HG03565 (cell line): Measurements from ENCODE around the gene MAX.
"Not testable (repeated sequence)": the region's sequence is repeated elsewhere in the genome, so short reads cannot be mapped to it uniquely, and the experiment has no call there.

Experiments used
- ATAC-seq: cut with Tn5 transposase; IDR thresholded peaks from one replicate; pipeline ENCODE4 v1.9.1; 2021; ENCODE audit warnings: mild to moderate bottlenecking, moderate library complexity; ENCODE audit not compliant: unreplicated experiment

MAX gene

DNA sequence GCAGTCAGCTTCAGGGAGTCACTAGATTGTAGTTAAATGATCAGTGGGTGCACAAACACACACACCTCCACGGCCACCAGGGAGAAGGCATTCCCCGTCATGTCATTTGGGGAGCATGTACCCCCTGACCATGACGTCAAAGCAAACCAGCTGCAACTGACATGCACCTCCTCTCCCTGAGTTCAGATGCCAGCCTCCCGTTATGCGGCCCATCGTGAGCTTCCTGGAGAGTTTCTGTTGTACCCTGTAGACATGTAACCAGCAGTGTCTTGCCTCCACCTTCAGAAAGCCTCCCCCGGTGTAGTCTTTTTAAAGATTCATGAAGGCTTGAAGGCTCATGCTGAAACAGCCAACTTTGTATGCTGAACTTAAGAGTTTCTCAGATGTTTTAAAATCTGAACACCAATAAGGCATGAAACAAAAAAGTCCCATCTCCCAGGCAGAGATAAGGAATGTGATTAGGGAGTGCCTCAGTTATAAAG lies 60.8 kb downstream of the MAX start:
- ATAC-seq, result no peak

DNA sequence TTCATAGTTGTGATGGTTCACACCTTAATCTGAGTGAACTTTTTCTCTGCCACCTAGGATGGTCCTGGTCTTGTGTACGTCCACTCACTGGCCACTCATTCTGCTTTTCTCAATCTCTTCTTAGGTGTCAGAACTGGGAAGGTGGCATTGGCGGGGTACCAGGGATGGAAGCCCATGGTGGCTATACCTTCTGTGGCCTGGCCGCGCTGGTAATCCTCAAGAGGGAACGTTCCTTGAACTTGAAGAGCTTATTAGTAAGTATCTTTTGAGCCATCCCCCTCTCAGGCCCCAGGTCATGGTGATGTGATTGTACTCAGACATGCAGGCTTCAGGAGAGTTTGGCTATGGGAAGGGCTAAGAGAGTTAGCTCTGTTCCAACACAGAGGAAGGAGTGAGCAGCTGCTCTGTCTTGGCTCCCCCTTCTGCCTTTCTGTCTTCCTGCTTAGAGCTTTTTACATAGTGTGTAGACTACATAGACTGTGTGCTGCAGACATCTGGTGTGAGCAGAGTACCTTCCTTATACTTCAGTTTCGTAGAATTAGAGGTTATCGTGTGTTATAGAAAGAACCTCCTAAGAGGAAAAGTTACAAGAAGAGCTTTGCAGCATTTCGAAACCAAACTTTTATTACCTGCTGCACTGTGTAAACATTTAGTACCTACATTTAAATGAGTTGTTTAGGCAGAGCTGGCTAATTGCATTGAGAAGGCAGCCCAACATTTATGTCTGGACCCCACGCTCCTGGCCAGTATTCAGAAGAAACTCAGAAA lies 61.5 kb downstream of the MAX start:
- ATAC-seq, result no peak

DNA sequence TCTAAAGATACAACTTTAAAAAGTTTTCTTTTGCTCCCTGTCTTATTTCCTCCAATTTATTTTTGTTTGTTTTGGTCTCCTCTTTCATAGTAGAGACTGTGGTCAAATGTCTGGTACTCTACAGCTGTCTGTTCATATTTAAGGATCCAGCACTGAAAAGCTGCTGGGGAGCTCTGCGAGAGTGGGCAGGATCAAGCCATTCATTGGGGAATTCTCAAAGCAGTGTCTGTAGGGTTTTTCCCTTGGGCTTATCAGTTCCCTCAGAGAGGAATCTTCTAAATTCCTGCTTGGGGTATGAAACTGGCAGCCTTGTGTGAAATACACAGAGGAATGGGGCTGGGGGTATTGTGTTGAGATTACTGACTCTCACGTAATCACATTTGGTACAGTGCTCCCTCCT lies 63.4 kb downstream of the MAX start:
- ATAC-seq, result no peak

DNA sequence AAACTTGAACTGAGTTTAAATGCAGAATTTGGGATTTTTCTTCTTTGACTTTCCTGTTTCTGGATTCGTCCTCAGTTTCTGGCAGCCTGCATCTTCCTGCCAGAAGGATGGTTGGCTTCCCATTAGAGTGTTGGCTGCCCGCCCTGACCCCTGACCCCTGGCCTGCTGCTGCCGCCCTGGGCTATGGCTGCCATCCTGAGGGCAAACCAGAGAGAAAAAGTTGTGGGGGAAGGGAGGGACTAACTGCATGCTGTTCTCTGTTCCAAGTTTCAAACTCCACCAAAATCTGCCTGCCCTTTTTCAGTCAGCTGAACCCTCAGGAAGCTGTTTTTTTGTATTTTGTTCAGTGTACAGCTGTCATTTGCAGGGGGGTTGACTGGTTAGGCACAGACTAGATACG lies 67.3 kb downstream of the MAX start:
- ATAC-seq, result no peak

DNA sequence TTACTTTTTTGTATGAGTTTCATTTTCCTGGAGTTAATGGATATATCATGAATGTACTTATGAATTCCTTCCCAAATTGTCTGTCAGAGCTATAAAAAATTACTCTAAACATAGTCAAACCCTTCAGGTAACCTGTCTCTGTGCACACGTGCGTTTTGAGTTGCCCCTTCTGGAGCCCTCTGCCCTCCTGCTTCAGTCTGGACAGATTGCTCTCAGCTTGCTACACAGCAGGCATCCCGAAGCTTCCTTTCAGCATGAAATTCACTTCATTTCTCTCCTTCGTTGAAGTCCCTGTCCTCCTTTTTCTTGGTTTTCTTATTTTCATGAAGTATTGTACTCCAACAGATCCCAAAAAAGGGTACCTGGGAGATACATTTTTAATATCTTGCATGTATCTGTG lies 68.3 kb downstream of the MAX start:
- no peak for ATAC-seq

DNA sequence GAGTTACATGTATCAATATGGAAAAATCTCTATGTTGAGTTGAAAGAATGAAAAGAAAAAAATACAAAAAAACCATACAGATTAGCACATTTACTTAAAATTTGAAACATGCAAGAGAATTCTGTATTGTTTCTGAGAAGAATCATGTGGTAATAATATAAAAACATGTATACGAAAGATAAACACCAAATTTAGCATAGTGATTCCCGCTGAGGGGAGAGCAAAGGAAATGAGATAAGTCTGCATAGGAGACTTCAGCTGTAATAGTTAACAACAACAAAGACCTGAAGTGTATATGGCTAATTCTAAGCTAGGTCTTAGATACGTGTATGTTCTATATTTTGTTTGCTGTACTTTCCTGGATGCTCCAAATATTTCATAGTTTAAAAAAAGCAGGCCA lies 69.1 kb downstream of the MAX start:
- no peak for ATAC-seq

DNA sequence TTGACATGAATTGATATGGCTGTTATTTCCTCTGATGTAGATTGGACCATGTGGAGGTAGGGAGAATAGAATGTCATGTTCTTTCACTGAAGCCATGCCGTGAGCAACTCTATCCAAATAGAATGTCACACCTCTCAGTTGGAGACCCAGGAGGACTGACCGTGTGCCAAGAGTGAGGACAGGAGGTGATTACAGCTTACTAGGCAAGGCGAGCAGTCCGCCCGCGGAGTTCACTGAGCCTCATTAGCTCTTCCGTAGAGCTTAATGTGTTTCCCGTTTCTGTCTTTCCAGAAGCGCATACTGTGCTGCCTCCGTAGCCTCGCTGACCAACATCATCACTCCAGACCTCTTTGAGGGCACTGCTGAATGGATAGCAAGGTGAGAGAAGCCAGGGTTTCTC lies 70.0 kb downstream of the MAX start:
- ATAC-seq, result no peak

DNA sequence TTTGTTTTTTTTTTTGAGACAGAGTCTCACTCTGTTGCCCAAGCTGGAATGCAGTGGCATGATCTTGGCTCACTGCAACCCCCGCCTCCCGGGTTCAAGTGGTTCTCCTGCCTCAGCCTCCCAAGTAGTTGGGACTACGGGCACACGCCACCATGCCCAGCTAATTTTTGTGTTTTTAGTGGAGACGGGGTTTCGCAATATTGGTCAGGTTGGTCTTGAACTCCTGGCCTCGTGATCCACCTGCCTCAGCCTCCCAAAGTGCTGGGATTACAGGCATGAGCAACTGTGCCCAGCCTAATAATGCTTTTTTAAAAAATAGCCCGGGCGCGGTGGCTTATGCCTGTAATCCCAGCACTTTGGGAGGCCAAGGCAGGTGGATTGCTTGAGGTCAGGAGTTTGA lies 71.0 kb downstream of the MAX start:
- not testable (repeated sequence) for ATAC-seq

DNA sequence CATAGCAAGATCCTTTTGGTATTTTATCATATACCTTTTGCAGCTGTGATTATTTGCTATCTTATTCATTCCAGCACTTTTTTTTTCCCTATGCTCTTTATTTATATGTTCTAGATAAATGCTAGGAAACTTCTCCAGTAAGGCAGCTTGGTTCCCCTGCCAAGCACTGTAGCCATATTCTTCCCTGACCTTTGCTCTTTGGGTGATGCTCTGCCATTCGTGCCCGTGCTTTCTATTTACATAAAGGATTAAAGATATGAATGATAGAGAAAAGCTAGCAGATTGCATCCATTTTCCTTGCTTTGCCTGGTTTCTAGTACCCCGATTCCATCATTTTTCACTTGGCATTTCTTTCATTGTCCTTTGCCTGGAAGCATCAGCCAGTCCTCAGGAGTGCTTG lies 73.4 kb downstream of the MAX start:
- ATAC-seq, result no peak

DNA sequence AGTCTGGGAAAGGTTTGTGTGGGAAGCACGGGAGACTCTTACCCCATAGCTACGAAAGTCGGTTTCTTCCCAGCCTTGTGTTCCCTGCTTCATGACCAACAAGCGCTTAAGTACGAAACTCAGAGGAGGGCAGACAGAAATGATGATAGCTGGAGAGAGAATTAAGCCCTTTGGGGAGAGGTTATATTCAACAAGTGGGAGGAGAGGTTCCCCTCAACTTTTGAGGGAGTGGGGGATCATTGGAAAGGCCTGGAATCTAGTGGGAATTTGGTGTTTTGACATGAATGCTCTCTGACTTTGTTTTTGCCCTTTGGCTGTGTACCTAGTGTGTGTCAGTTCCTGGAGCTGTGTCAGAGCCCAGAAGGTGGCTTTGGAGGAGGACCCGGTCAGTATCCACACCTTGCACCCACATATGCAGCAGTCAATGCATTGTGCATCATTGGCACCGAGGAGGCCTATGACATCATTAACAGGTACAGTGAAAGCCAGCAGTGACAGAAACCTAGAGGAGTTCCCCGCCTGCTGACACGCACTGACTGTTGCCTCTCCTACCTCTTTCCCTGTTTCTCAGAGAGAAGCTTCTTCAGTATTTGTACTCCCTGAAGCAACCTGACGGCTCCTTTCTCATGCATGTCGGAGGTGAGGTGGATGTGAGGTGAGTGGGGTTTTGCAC lies 75.1 kb downstream of the MAX start:
- ATAC-seq, result no peak

DNA sequence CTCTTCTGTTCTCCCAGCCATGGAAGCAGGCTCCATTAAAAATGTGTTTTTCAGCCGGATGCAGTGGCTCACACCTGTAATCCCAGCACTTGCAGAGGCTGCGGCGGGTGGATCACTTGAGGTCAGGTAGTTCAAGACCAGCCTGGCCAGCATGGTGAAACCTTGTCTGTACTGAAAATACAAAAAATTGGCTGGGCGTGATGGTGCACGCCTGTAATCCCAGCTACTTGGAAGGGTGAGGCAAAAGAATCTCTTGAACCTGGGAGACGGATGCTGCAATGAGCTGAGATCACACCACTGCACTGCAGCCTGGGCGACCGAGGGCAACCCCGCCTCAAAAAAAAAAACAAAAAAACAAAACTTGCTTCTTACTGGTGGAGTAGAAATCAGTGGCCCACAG lies 75.8 kb downstream of the MAX start:
- no peak for ATAC-seq

DNA sequence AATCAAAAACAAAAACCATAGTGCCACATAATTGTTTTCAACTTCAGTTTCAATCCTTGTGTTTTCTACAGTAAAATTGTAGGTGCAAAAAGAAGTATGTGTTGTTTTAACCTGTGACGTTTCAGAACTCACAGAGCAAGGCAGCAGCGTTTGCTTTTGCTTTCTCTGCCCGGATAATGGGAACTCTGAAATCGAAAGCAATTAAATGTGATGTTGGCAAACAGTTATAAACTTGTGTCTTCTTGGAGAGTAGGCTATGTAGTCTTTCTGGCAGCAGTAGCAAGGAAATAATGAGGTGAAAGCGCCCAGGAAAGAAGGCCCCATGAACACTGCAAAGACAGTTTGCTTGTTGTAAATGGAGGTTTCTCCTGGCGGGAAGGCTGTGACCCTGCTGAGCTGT lies 76.5 kb downstream of the MAX start:
- ATAC-seq, result no peak
